Prostate gland (tissue), 2 donors: ENCODE data around the gene FAM181A.

ENCODE experiments used
- CTCF ChIP-seq, 4 experiments: fragments of 200-600 bp in 2 of 4; fragments of 450-650 bp in 2 of 4; sonication (generic) in 2 of 4; IDR thresholded peaks; 1 replicate in 3 of 4; 2 replicates in 1 of 4; pipeline ENCODE4 v1.5.1; 2016 to 2019; ENCODE audit warnings: antibody characterized with exemption in 4 of 4, mild to moderate bottlenecking in 2 of 4, moderate library complexity in 2 of 4
- POLR2A ChIP-seq: fragments of 450-650 bp; IDR thresholded peaks from one replicate; pipeline ENCODE4 v1.6.1; 2016; ENCODE audit warnings: antibody characterized with exemption, mild to moderate bottlenecking

GRCh38 chr14:93949511-93950075 is 22.4 kb downstream of the FAM181A start:
- no peak for TF ChIP-seq CTCF (IDR thresholded peaks at IDR 0.05)
- TF ChIP-seq POLR2A, result no peak
